Head of caudate nucleus (tissue), 42 donors: ENCODE results near the gene HTT-AS.

Experiments
- DNase-seq, 42 donors: peaks; one replicate each; pipeline versions ENCODE4 v3.0.0 to v3.0.0-alpha.2; 2020 to 2021; ENCODE audit warnings: mixed read lengths in 7 of 42
- intact Hi-C: fragments of 100-400 bp; cut with DNase I; formaldehyde crosslinking; loops from one replicate; pipeline ENCODE4 v1.15.0; 2022

The HTT-AS gene

DNA sequence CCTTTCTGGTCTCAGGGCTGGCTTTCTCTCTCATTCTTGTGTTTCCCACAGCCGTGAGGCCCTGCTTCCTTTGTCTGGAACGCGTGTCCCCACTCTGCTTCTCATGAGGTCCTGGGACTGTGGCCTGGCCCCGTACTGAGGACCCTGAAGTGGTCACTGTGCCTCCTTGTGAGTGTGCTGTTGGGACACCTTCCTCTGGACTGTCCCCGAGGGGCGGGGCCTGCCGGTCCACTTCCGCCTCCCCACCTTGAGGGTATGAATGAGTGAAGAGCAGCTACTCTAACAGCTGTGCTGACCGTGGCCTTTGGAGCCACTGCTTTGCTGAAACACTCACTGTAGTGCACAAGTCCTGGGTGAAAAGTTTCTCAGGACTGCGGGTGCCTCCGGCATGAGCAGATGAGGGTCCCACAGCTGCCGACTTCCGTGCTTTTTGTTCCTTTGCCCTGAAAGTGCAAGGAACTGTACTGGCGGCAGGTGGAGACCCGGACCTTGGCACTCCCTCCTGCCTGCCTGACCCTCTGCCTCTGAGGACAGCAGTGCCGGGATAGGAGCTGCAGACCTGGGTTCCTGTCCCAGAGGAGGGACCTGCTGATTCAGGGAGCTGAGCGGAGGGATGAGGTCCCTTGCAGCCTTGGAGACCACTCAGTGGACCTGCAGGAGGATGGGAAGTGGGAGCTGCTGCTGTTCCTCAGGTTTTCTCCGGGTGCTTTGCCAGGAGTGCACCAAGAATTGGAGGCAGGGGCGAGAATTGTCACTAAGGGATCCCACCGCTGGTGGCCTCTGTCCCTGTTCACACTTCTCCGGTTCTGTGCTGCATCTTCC is 38.0 kb downstream of the HTT-AS start:
- intact Hi-C loops = no loop called here
- no peak for DNase-seq

DNA sequence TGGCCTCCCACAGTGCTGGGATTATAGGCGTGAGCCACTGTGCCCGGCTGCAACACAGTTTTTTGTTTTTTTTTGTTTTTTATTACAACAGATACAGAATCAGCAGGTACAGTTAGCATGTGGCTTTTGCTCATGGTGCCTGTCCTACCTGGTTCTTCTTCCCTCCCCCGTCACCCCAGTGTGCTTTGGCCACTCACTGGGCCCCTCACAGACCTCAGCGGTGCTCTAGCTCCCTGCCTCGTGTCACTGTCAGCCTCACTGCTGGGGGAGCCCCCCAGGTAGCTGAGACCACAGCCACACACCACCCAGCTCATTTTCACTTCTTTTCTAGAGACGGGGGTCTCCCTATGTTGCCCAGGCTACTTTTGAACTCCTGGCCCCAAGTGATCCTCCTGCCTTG is 38.7 kb downstream of the HTT-AS start:
- peak in 1 of 42 donors; percentile 5 for DNase-seq
- intact Hi-C loops = no loop called here

GRCh38 chr4:3035249-3035648 is 39.1 kb downstream of the HTT-AS start:
- peak in 1 of 42 donors; percentile 25 for DNase-seq
- intact Hi-C loops = no loop called here

GRCh38 chr4:3034231-3034630 is 40.1 kb downstream of the HTT-AS start:
- DNase-seq = no peak
- intact Hi-C loops = no loop called here

DNA sequence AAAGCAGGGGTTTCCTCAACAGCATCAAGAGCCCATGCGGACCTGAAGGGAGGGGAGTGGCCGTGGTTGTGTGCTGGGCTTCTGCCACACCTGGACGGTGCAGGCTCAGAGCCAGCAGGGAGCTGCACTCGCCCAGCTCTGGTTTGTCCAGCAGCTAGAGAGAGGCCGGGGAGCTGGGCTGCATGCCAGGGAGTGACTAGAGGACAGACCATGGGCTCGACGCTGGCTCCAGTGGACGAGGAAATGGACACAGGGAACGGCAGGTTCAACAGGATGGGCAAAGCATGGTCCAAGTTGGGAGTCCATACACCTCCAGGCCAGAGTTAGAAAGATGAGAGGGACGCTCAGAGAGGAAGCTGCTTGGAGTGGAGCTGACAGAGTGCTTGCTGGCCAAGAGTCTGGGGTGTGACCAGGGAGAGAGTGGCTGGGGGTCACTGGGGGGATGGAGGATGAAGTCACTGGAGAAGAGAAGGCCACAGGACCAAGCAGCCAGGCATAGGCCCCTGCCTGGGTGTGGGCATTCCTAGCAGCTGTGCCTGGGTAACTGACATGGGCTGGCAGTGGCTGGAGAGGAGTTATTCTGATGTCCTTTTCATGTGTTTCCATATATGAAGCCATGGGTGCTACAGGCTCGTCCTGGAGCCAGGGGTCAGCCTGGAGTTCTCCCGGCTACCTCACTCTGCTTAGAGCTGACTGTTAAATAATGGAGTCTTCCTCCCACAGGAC is 42.8 kb downstream of the HTT-AS start:
- DNase-seq = peak in 1 of 42 donors; percentile 28
- intact Hi-C loops = no loop called here

DNA sequence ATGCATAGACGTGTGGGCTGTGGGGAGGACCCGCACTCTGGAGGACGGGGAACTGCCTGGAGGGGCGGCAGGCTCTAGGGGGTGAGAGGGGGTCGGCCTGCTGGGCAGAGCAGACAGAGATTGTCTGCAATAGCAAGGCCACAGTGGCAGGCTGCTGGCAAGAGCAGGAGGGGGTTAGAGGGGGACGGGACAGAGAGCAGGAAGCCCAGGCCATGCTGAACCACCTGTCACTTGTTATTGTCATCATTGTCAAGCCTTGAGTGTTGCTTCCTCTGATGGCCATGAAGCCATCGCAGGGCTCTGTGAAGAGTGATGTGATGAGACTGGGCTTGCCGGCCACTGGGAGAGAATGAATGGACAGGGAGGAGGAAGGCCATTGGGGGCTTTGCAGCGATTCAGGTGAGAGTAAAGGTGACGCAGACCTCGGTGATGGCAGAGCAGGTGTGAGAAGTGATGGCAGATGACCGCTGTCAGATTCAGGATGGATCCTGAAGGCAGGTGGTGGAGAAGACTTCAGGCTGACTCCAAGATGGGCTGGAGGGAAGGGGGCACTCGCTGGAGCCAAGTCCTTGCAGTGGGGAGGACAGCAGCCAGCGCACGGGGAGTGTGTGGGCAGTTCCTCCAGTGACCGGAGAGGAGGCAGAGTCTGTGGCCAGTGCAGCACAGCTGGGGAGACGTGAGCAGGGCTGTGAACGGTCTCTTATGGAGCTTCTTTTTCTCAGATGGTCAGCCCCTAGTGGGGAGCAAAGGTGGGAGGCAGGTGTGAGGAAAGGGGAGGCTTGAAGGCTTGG is 43.6 kb downstream of the HTT-AS start:
- intact Hi-C loops = no loop called here

GRCh38 chr4:3029464-3029863 is 44.9 kb downstream of the HTT-AS start:
- peak in 1 of 42 donors; percentile 1 for DNase-seq
- intact Hi-C loops = no loop called here

More for the DNA sequence above, 43.6 kb downstream of the HTT-AS start:
- DNase-seq = peak in 2 of 42 donors; percentile 5 to 13

DNA sequence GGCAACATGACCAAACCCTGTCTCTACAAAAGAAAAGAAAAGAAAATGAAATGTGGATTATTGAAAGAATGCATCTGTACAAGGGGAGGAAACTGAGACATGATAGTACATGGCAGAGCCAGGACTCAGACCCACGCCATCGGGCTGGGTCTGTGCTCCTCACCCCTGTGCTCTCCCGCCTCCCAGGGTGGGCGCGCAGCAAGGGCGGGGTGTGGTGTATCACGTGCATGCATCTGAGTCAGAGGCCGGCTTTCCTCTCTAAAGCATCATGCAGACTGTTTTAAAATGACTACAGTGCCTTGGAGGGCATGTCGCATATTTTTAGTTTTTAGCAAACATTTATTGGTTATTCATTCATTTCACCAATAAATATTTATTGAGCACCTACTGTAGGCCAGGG is 47.8 kb downstream of the HTT-AS start:
- intact Hi-C loops = no loop called here
- DNase-seq = no peak

DNA sequence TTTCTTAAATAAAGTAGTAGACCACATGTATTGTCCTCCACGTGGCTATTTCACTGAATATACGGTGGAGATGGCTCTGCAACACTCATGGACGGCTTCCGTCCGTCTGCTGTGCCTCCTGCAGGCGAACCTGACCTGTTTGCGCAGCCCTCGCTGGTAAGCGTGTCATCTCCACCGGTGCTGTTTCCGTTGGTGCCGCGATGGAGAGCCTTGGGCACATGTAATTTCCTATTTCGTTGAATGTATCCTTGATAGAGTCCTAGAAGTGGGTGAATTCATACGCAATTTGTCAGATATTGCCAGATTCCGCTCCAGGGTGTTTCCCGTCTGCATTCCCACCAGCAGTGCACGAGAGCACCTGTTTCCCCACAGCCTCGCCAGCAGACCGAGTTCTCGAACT is 48.5 kb downstream of the HTT-AS start:
- no peak for DNase-seq
- intact Hi-C loops = no loop called here

GRCh38 chr4:3022651-3023050 is 51.7 kb downstream of the HTT-AS start:
- DNase-seq = no peak
- intact Hi-C loops = no loop called here

- peak in 1 of 42 donors; percentile 52 for DNase-seq
- intact Hi-C loops = no loop called here
Measured at GRCh38 chr4:3022112-3022511, 52.2 kb downstream of the HTT-AS start.

DNA sequence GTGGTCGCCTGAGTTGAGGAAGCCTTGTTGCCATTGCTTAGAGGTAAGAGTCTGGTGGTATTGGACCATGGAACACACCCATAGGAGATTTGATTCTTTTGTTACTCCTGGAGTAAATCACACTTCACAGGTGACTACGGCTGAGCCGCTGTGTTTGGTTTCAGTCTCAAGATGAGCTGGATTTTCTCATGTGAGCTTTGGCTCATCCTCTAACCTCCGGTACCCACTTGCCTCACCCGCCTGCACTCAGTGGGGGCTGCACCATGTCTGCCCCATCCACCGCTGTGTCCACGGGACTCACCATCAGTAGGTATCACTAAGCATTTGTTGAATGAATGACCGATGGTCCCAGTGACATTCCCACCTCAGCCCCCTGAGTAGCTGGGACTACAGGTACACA is 52.7 kb downstream of the HTT-AS start:
- intact Hi-C loops = no loop called here
- DNase-seq = peak in 1 of 42 donors; percentile 13

DNA sequence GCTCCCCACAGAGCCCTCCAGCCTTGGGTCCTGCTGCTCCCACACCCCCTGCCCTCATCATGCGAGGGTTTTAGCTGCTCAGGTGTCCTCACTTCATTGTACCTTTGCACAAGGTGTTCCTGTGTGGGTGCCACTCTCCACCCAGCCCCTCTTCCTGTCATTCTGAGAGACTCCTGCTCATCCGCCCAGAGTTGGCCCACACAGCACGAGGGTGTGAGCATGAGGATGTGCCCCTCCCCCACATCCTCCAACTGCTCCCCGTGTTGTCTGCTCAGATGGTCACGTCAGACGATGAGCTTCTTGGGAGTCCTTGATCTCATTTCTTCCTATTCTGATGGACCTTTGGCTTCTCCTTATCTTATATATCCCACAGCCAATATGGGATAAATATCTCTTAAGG is 53.2 kb downstream of the HTT-AS start:
- no peak for DNase-seq
- intact Hi-C loops = no loop called here

GRCh38 chr4:3019145-3019846 is 55.0 kb downstream of the HTT-AS start:
- intact Hi-C loops = no loop called here

DNA sequence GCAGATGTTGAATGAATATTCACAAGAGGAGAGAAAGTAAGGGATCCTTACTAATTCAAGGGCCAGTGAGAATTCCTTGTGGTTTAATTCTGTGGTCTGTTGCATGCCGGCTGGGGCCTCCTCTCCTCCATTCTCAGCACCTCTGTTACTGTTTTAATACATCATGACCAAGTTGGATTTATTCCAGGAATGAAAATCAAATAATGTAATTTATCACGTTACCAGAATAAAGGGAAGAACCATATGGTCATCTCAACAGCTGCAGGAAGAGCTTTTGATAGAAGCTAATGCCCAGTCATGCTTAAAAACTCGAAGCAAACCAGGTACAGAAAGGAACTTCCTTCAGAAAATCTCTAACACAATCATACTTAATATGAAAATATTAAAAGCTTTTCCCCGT is 56.8 kb downstream of the HTT-AS start:
- no peak for DNase-seq
- intact Hi-C loops = no loop called here

More at GRCh38 chr4:3019145-3019846, 55.0 kb downstream of the HTT-AS start:
- no peak for DNase-seq

GRCh38 chr4:3016961-3017360 is 57.4 kb downstream of the HTT-AS start:
- intact Hi-C loops = no loop called here
- DNase-seq = peak in 1 of 42 donors; percentile 7

- intact Hi-C loops = no loop called here
- peak in 1 of 42 donors; percentile 9 for DNase-seq
Measured at GRCh38 chr4:3013839-3014350, 60.4 kb downstream of the HTT-AS start.
